D721Med (cell line): ENCODE results near the gene CIDEA.
A peak's percentile ranks its signal among the peaks of the same experiment; 100 is the strongest.

Experiments used
- DNase-seq: peaks from one replicate; pipeline ENCODE4 v3.0.0; 2011; ENCODE audit warnings: low spot score; ENCODE audit not compliant: insufficient read length
- FAIRE-seq: peaks from 2 replicates; lab custom pipeline; 2011; peaks lifted over from hg19 to GRCh38; lab: Jason Lieb, UNC
- TF ChIP-seq, protein P1 (sequence below): IDR thresholded peaks from 2 replicates; pipeline ENCODE4 v1.5.1; 2012; ENCODE audit warnings: mild to moderate bottlenecking, control low read depth; ENCODE audit not compliant: insufficient read depth; ENCODE audit errors: missing control alignments

CIDEA gene

GRCh38 chr18:12256951-12257350 is 2.8 kb downstream of the CIDEA start:
- FAIRE-seq, result no peak
- DNase-seq, result no peak
- TF ChIP-seq, protein P1, sequence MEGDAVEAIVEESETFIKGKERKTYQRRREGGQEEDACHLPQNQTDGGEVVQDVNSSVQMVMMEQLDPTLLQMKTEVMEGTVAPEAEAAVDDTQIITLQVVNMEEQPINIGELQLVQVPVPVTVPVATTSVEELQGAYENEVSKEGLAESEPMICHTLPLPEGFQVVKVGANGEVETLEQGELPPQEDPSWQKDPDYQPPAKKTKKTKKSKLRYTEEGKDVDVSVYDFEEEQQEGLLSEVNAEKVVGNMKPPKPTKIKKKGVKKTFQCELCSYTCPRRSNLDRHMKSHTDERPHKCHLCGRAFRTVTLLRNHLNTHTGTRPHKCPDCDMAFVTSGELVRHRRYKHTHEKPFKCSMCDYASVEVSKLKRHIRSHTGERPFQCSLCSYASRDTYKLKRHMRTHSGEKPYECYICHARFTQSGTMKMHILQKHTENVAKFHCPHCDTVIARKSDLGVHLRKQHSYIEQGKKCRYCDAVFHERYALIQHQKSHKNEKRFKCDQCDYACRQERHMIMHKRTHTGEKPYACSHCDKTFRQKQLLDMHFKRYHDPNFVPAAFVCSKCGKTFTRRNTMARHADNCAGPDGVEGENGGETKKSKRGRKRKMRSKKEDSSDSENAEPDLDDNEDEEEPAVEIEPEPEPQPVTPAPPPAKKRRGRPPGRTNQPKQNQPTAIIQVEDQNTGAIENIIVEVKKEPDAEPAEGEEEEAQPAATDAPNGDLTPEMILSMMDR, result no peak

- no peak for FAIRE-seq
- TF ChIP-seq, protein P1, result no peak
- no peak for DNase-seq
Measured at GRCh38 chr18:12257996-12258718, 4.0 kb downstream of the CIDEA start.

- DNase-seq (no peak), FAIRE-seq (no peak)
- TF ChIP-seq, protein P1, result no peak
Measured at GRCh38 chr18:12258719-12259705, 4.9 kb downstream of the CIDEA start.

DNA sequence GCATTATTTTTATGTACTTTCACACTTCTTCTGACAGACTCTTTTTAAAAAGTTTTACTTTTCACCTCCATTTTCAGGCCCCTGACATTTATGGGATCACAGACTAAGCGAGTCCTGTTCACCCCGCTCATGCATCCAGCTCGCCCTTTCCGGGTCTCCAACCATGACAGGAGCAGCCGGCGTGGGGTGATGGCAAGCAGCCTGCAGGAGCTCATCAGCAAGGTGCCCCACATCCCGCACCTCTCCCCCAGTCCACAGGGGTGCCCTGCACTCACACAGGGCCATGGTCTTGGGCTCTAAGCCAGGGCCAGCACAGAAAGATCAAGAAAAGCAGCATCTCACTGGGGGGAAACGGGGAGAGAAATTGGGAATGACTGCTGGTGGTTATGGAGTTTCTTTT is 8.6 kb downstream of the CIDEA start:
- DNase-seq, result no peak
- no peak for FAIRE-seq
- TF ChIP-seq, protein P1, result no peak

DNA sequence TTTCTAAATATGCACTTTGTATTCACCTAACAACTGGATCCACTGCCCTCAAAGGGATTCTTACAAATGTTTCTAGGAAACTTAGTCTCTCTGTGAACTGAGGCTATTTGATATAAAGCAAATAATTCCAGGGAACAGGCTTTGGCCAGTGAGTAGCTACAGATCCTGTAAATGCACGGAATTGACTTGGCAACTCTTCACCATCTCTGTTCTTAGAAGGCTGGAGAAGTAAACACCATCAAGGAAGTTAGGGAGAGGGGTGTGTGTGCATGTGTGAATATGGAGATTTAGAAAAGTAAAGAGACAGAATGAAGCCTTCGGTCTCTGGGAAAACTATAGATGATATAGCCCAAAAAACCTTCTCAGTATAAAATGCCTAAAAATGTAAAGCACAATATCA is 10.7 kb downstream of the CIDEA start:
- FAIRE-seq (no peak), DNase-seq (no peak)

DNA sequence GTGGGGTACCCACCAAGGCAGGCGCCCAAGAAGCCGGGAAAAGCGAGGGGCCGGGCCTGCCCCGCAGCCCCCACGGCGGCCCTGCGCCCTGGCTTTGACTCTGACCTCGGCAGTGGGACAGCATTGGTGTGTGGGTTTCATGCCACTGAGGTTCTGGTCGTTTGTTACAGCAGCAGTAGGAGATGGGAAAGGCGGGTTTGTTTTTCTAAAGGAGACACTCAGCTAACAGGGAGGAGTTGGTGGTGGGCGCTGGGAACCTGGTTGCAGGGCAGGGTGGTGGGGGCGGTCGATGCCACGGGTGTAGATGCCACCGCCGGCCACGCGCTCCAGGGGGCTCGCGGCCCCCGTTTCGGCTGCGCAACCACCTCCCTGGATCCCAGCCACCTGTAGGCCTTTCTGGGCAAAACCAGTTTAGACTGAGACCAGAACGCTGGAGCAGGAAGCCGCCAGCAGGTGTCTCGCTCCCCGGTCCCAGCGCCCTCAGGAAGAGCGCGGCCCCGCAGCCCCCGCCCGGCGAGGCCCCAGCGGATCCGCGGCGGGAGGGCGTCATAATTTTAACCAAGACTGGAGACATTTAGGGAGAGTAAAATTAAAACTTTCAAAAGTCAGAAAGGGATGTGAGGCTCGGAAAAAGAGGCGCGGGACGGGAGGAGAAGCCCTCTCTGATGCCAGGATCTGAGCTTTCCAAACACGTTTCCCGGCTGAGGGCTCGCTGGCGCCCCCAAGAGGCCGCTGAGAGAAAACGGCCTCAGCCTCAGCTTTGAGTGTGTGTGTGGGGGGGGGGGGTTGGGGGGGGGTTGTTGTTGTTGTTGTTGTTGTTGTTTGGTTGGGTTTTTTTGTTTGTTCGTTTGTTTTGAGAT is 17.4 kb downstream of the CIDEA start:
- FAIRE-seq (no peak), DNase-seq (peak; percentile 62)
- TF ChIP-seq, protein P1, result peak; percentile 57

More for the DNA sequence above, 10.7 kb downstream of the CIDEA start:
- TF ChIP-seq, protein P1, result no peak
